Activated CD4-positive, alpha-beta T cell treated with anti-CD3 and anti-CD28 coated beads, Interleukin-10, Interleukin-2, amounts not matched to agents 100 ng/mL and 50 ng/mL, durations not matched to agents 16 hours and 8 hours (primary cell): Measurements from ENCODE around the gene FAM98A.

Experiments
- DNase-seq: peaks from one replicate; pipeline ENCODE4 v3.0.0-alpha.2; 2020

Gene FAM98A

DNA sequence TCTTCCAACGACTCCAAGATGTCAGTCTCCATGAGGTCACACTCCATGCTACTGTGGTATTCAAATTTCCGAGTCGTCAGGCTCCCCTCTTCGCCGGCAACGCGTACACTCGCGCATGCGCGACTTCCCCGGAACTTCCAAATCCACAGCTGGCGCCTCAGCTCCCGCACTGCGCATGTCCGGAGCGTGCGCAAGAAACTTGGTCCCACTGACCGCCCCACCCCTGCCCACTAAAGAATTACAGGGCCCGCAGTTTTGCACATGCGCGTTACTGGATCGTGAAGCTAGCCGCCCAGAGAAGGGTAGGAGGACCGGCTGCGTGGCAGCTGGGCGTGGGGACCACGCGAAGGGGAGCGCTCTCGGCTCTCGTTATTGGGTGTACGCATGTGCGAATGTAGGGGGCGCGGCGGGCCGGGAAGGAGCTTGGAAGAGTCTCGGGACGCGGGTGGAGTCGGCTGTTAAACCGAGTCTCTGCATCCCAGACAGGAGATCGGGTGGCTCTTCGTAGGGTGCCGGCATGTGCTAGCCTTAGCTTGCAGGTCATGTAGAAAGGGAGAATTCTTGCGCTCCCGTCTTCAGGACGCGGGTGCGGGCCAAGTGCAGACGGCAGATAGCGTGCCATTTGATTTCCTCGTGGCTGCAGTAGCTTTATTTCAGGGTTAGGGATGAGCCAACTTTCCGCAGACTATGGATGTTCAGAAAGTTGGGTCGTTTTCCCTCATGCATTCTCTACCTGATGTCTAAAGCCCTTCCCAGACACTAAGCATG lies at the start of gene FAM98A:
Gene FAM98A, minus strand, starts transcription at position 125 of the 768 bp plus-strand sequence. Its CDS starts 78 bp downstream, at position 47.
- peak; percentile 99 for DNase-seq

DNA sequence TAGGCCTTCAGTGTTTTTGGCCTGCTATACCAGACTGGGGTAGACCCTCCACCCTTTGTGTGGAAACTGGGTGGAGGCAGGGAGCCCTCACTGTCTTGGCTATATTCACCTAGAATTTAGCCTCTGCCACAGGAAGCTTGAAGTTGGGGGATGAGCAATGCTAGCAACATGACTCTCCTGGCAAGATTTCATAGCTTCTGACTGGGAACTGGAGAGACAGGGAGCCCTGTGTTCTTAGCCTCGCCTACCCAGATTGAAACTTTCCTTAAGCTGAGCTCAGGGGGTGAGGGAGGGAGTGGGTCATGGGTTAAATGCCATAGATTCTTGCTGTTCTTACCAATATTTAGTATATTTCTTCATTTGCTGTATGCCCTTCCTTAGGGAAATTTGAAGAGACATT lies 46.8 kb upstream of the FAM98A start:
- DNase-seq = no peak

DNA sequence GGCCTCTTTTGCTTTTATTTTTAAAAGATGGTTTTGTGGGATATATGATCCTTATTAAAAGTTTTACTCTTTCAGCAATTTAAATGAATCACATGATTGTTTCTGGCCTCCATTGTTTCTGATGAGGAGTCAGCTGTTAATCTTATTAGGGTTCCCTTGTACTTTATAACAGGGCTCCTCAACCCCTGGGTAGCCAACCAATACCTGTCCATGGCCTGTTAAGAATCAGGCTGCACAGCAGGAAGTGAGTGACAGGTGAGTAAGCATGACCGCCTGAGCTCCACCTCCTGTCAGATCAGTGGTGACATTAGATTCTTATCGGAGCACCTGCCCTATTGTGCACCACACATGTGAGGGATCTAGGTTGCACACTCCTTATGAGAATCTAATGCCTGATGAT lies 45.1 kb upstream of the FAM98A start:
- no peak for DNase-seq

DNA sequence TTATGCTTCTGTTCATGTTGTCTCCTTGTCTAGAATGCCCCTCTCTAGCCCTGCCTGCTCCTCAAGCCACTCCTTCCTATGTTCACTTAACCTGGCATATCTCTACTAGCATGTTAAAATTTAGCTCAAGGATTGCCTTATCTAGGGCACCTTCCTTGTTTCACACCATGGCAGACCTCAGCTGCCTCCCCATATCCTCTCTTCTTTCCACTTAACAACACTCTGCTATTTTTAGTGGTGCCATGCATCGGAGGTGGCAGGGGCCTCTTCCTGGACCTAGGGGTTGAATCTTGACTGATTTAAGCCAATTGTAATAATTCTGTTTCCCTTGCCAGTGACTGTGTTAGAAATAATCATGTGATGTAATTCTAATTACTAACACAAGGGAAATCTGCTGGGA lies 36.9 kb upstream of the FAM98A start:
- no peak for DNase-seq

DNA sequence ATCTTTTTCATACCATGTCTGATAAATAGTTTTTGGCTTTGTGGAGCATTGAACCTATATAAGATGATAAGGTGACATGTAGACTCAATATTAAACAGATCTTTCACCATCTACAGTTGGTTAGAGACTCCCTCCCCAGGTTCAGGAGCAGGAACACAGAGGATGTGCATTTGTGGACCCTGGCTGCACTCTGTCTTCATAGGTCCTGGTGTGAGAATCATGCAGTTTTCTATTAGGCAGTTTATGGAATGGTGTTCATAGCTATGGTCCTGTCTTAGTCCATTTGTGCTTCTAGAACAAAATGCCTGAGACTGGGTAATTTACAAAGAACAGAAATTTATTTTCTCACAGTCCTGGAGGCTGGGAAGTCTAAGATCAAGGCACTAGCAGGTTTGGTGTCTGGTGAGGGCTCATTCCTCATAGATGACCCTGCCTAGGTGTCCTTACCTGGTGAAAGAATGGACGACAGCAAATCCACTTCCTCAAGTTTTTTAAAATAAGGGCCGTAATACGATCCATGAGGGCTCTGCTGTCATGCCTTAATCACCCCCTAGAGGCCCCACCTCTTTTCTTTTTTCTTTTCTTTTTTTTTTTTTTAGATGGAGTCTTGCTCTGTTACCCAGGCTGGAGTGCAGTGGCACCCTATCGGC lies 35.3 kb upstream of the FAM98A start:
- DNase-seq = no peak

DNA sequence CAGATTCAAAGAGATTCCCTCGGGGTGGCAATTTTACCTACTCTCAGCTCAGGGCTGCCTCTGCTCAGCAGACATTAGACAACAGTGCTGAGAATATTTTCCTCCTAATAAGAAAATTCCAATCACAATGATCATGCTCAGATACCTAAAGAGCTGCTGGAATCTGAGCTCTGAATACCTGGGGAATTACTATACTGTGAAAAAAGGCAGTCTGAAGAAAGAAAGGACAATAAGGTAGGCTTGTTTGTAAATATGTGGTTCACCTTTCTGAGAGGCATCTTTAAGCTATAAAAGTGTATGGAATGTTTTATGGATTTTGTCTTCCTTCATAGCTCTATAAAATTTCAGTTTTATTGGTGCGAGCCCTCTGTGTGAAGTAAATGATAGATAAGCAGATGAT lies 34.2 kb upstream of the FAM98A start:
- no peak for DNase-seq

DNA sequence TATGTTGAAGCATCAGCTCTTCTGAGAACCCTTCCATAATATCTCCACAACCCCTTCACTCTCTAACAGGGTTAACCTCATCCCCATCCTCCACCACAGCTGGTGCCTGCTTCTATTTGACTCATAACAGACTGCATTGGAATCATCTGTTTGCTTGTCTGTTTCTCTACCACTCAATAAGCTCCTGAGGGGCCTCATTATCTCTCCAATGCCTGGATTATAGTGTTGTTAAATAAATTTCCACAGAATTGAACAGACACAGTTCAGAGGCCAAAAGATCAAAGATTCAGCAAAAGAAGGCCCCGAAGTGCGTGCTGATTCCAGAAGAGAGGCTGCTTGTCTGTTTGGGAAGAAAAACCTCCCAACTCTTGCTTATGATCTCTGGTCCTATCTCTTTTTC lies 33.7 kb upstream of the FAM98A start:
- no peak for DNase-seq

DNA sequence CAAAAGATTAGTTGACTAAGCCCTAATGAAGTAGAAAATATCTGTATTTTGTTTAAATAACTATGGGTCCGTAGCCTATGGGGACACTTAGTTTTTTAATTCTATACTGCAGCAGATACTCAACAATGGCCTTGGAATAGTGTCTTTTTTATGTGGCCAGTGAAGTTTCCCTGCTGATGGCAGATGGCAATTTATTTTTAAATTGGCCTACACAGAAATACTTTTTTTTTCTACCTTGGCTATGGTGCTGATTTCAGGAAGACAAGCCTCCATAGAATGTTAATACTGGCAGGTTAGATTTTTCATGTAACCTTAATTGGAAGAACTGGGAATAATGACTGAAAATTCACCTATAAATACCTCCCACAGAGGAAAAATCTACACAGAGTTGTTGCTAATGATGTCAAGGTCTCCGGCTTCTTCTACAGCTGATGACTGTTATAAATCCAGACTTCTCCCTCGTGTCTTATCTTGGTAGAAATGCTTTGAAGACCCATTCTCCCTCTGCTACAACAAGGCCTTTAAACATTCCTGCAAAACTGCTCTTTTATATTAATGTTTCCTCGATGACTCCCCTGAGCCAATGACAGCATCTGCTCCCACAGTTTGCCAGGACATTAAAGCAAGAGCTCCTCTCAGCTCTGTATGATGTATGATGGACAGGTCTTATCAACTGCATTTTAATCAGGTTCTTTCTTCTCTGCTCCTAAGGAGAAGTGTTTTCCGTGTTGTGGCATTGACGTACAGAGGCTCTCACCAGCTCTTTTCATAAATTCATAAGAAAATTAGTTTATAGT lies 29.1 kb upstream of the FAM98A start:
- no peak for DNase-seq

DNA sequence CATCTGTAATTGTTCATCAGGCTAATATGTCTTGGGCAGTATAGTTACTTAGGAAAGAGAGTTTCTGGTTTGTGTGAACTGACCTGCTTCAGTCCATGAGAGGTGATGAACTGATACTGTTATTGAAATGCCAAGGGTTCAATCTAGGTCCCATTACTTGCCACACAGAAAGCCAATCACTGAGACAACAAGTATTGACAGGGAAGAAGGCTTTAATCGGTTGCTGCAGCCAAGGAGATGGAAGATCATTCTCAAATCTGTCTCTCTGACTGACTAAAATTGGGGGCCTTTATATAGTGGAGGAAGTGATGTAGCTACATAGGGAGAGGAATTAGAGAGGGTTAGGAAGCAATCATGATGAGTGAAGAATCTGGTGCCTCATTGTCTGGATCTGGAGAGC lies 19.9 kb upstream of the FAM98A start:
- DNase-seq = no peak

DNA sequence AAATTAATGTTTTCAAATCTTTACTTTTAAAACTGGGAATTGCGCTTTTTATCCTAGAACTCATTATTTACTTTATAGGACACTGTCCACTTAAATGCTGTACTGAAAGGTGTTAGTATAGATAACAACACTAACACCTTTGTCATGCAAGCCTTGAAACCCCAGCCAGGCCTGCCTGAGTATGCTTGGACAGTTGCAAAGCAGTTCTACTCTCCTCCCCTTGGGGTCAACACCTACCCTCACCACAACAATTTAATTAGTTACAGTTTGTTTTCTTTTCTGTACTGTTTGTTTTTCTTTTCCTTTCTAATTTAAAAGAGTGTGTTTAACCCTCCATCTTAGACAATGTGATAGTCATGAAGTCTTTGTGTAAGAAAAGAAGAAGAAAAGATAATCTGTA lies 18.9 kb upstream of the FAM98A start:
- no peak for DNase-seq

DNA sequence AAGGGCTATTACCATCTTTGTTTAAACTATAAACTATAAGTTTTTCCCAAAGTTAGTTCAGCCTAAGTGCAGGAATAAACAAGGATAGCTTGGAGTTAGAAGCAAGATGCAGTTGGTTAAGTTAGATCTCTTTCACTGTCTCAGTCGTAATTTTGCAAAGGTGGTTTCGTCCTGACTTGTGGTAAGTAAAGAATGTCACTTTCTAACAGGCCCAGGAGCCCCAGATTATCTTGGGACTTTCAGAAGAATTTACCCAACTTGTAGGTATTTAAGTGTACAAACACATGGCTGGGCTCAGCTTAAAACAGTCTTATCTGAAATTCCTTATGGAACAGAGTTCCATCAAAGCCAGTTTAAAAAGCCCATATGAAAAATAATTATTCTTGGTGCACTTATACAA lies 18.3 kb upstream of the FAM98A start:
- DNase-seq = no peak

DNA sequence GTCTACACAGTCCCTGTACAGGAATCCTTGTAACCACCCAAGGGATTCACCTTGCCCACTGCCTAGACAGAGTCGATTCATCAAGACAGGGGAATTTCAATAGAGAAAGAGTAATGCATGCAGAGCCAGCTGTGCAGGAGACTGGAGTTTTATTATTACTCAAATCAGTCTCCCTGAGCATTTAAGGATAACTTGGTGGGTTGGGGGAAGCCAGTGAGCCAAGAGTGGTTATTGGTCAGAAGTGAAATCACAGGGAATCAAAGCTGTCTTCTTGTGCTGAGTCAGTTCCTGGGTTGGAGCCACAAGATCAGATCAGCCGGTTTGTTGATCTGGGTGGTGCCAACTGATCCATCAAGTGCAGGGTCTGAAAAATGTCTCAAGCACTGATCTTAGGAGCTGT lies 17.8 kb upstream of the FAM98A start:
- DNase-seq = peak; percentile 43

DNA sequence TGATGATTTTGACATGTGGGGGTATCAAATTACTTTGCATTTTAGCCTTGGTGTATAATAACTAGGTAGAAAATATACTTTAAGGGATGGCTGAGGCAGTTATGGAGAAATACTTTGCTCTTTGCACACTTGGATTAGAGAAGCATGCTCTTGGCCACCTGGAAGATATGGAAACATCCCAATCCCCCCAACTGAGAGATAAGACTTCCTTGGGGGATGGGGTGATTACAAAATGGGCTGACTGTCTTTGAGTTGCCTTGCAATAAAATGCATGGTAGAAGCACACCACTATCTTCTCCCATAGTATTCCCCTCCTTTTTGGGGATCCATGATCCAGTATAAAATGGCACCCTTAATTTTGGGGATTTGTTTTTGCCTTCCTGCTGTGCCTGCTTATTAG lies 15.1 kb upstream of the FAM98A start:
- DNase-seq = no peak

DNA sequence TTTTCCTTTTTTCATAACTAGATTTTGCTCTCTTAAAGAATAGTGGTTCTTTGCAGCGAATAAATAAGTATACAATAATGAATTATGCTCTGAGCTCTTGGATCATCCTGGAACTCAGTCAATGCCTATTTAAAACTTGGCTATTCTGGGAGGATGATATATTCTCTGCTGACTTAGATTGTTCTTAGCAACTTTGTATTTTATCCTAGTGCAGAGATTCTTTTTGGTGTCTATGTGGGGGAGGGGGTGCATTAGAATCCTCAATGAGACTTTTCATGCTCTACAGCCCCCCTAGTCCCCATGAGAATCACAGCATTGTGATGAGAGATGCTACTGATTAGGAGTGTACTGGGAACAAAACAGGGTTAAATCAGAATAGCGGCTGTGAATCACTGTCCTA lies 8.8 kb upstream of the FAM98A start:
- no peak for DNase-seq

DNA sequence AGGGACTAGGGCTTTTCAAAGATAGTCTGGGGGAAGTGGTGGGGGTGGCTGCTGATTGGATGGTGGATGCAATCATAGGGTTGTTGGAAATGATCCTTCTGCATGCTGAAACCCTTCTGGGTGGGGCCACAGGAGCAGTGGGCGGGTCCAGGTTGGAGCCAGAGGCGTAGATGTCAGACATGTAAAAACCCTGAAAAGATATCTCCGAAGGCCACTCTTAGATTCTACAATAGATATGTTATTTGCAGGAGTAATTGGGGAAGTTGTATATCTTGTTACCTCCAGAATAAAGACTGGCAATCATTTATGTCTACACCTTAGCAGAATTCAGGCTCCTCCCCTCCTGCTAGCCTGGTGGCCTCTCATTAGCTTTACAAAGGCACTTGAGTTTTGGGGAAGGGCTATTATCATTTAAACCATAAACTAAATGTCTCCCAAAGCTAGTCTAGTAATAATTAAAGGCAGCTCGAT lies 8.2 kb upstream of the FAM98A start:
- DNase-seq = no peak

DNA sequence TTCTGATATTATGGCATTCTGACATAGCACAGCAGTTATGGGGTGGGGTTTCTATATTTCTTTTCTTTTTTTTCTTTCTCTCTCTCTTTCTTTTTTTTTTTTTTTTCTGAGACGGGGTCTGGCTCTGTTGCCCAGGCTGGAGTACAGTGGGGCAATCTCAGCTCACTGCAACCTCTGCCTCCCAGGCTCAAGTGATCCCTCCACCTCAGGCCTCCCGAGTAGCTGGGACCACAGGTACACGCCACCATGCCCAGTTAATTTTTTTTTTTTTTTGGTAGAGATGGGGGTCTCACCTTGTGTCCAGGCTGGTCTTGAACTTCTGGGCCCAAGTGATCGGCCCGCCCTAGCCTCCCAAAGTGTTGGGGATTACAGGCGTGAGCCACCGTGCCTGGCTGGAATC lies 7.5 kb upstream of the FAM98A start:
- DNase-seq = no peak

DNA sequence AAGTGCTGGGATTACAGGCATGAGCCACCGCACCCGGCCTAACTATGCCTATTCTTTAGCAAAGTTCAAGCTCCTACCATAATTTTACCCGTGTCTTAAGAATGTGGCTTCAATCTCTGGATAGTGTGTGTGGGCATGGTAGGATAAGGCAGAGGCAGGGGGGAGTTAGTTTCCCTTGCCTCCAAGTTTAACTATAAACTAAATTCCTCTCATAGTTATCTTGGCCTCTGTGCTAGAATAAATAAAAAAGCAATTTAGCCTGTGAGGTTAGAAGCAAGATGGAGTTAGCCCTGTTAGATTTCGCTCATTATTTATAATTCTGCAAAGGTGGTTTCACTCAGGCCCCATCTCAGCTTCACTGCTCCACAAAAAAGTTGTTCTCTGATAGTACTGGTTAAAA lies 7.0 kb upstream of the FAM98A start:
- DNase-seq = no peak

DNA sequence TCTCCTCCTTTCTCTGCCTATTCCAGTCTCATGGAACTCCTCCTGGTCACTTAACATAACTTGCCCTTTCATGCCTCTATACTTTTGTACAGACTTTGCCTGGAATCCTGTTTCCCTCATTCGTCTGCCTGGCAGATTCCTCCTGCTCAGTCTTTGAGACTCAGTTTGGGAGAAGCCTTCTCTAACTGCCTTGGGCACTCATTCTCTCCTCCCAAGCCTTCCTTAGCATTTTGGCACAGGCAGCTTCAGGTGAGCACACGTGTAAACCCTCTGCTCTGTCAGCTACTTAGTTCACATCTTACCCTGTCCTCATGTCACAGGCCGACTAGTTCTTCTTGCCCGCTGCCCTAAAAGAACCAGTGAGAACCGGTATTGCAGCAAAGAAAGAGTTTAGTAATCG lies 6.0 kb upstream of the FAM98A start:
- DNase-seq = no peak

DNA sequence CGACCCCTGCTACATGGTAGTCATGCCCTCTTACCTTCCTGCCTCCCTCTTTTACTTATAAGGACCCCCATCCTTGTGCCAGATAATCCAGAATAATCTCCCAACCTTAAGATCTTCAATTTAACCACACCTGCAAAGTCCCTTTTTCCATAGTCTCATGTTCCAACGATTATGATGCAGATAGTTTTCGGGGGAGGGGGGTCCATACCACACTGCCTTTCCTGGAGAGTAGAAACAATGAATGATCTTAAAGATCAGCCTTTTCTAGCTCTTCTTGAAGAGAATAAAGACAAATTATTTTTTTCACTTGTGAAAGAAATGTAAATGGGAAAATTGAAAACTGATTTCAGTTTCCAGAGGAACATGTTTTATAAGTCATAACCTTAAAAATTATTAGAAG lies 4.3 kb upstream of the FAM98A start:
- DNase-seq = no peak

DNA sequence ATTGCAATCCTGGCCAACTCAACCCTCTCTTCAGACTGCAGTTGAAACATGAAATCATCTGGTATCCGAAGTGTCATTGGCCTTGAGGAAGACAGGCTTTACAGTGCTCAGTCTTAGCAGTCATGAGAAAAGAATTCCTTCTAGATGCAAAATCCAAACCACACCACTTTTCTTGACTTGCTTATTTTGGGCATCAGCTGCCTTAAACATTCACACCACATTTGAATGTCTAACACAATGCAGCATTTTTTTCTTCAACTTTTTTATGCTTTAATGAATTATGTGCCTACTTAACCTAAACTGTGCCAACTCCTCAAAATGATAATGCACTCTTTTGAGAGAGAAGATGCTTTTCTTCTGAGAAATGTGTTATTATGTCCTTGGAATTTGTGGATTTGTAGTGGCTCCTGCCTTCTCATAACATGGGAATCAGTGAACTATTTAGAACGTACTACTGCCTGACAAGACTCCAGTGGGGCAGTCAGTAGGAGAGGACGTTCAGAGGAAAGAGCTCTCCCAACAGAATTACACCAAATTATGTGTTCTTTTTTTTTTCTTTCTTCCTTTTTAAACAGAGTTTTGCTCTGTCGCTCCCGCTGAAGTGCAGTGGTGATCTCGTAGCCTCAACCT lies 3.2 kb upstream of the FAM98A start:
- no peak for DNase-seq

DNA sequence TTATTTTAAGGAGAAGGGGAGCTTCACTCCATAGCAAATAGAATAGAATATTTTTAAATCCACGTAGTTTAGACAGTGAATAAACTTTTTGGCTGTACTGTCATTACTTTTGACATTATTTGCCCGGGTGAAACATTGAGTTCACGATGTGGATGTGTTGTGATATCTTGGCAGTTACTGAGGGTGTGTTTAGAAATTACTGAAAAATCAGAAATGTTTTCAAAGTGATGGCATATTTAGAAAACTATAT lies 769 bp upstream of the FAM98A start:
- no peak for DNase-seq

DNA sequence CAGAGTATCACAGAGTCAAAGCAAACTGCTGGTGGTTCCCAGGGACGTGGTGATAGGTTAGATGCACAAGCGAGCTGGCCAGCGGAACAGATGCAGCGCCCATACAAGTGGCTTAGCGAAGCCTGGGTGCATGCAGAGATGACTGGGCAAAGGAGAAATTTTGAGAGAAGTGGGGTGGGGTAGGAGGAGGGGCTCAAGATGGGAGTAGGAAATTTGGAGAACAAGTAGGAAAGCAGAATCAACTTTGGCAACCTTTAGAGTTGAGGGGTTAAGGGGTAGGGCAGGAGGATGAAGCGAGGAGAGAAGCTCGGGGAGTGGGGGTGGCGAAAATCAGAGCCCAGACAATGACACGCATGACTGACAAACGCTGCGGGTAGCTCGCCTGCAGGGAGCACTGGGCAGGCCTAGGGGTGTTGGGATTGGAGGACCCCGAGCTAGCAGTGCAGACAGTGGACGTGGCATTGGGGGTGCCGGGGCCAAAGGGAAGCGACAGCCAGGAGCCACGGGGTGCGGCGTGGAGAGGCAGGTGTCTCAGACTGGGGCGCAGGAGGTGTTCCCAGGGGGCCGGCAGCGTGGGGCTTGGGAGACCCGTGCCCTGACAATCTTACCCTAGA lies 431 bp downstream of the FAM98A start:
- peak; percentile 76 for DNase-seq

DNA sequence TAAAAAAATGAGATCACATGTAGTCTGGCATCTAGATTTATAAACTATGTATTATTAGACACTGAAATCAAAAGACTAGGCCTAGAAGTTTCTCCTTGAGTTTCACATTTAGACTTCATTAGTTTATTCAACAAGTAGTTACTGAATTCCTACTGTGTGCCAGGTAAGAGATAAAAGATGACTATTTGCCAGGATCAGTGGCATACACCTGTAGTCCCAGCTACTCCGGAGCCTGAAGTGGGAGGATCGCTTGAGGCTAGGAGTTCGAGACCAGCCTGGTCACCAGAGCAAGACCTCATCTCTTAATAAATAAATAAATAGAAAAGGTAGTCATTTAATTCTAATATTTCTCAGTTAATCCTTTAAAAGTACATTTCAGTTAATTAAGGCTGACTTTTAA lies 2.1 kb downstream of the FAM98A start:
- DNase-seq = no peak
